Stomach smooth muscle (tissue), 2 donors: Measurements from ENCODE around the gene PAQR7.

Source experiments
- H3K27ac ChIP-seq: one replicate; pipeline ENCODE4 v1.7.0; 2013; ENCODE audit warnings: mild to moderate bottlenecking, low read length, inconsistent platforms
- H3K27me3 ChIP-seq, 2 donors: one replicate each; pipeline ENCODE4 v1.7.0; 2013; ENCODE audit warnings: low read length in 2 of 2; ENCODE audit not compliant: insufficient read depth in 2 of 2, control insufficient read depth in 1 of 2
- H3K36me3 ChIP-seq, 2 donors: one replicate each; pipeline ENCODE4 v1.7.0; 2013; ENCODE audit warnings: low read length in 2 of 2; ENCODE audit not compliant: control insufficient read depth in 2 of 2, insufficient read depth in 2 of 2
- H3K4me1 ChIP-seq: one replicate; pipeline ENCODE4 v1.7.0; 2013; ENCODE audit warnings: low read length; ENCODE audit not compliant: control insufficient read depth, insufficient read depth
- H3K4me3 ChIP-seq, 2 donors: one replicate each; pipeline ENCODE4 v1.7.0; 2013; ENCODE audit warnings: low read length in 2 of 2
- H3K9ac ChIP-seq, 2 donors: one replicate each; pipeline ENCODE4 v1.7.0; 2013; ENCODE audit warnings: low read length in 2 of 2, mild to moderate bottlenecking in 1 of 2
- H3K9me3 ChIP-seq, 2 donors: one replicate each; pipeline ENCODE4 v1.7.0; 2013; ENCODE audit warnings: low read length in 2 of 2; ENCODE audit not compliant: control insufficient read depth in 2 of 2
- donor health status: healthy.
- donor health status: Pancreatic carcinoma.

The PAQR7 gene

DNA sequence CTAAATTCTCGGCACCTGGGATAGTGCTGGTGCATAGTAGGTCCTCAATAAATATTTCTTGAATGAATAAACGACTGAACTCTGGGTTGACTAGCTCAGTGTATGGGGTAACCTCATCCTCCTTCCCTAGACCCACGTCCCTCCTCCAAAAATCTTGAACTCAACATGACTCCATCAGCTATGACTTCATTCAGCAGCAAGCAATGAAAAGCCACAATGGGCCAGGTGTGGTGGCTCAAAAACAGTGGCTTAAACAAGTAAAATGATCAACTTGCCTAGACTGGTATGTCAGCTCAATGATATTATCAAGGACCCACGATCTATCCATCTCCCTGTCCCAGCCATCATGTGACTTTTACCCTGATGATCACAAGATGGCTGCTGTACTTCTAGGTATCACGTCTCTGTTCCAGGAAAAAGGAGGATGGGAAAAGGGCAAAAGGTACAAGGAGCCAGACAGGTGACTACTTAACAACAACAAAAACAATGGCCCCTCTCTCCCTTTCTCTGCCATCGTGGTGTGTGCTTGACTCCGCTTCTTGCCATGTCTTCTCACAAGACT is 13.0 kb upstream of the PAQR7 start:
- Histone ChIP-seq H3K27me3 (no peaks in the 10 kb centered on the region), H3K36me3 (no peaks in the 10 kb centered on the region), H3K27ac (no peak overlapping the region), H3K4me1 (peaks cover 10% of the 10 kb centered on the region), H3K9me3 (no peaks in the 10 kb centered on the region), H3K4me3 (no peak overlapping the region), H3K9ac (no peak overlapping the region)

DNA sequence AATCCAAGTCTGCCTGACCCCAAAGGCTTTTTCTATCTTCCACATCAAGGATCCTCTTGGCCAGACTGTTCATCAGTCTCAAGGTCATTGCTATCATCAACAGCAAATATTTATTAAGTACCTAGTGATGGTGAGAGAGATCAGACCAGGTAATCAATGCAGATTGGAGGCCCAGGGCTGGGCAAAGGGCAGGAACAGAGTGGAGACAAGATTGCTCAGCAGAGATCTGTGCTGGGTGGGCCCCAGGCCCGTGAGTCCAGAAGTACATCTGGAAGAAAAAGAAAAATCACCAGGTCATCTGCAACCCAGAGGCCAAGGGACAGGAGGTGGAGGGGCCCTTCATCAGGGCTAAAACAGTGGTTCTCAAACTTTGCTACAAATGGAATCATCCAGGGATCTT is 10.1 kb upstream of the PAQR7 start:
- Histone ChIP-seq H3K27ac (no peak overlapping the region), H3K4me1 (no peaks in the 10 kb centered on the region), H3K4me3 (no peak overlapping the region), H3K36me3 (no peaks in the 10 kb centered on the region), H3K9me3 (no peaks in the 10 kb centered on the region), H3K9ac (no peak overlapping the region), H3K27me3 (no peaks in the 10 kb centered on the region)

DNA sequence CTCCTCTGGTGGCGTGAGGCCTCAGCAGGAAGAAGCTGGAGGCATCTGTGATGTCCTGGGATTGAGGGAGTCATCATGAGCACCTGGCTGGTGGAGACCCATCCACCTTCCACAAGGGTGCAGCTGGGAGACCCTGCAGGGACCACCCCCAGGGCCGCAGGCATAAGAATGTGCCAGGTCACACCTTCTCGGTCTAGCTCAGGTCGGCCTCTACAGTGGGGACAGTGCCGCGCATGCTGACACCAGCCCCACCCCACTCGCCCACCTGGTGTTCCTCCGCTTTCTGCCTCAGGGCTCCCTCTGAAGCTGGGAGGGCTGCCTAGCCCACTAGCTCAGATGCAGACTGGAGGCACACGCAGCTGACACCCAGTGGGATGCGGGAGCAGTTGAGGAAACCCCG is 5.8 kb upstream of the PAQR7 start:
- Histone ChIP-seq H3K9ac (no peak overlapping the region), H3K27ac (no peak overlapping the region), H3K27me3 (no peaks in the 10 kb centered on the region), H3K9me3 (no peaks in the 10 kb centered on the region), H3K4me3 (no peak overlapping the region), H3K4me1 (peaks cover under 1% of the 10 kb centered on the region), H3K36me3 (no peaks in the 10 kb centered on the region)

- Histone ChIP-seq H3K4me3 (no peak overlapping the region), H3K4me1 (peaks cover 5% of the 10 kb centered on the region), H3K27ac (no peak overlapping the region), H3K27me3 (no peaks in the 10 kb centered on the region), H3K36me3 (no peaks in the 10 kb centered on the region), H3K9me3 (no peaks in the 10 kb centered on the region), H3K9ac (no peak overlapping the region)
These were observed 5.0 kb upstream of the PAQR7 start for GRCh38 chr1:25880518-25880917.

GRCh38 chr1:25879675-25880074 is 4.2 kb upstream of the PAQR7 start:
- H3K4me3 ChIP-seq = no peak overlapping the region
- H3K36me3 ChIP-seq = no peaks in the 10 kb centered on the region
- peaks cover 10% of the 10 kb centered on the region for H3K4me1 ChIP-seq
- H3K9me3 ChIP-seq = no peaks in the 10 kb centered on the region
- H3K27ac ChIP-seq = no peak overlapping the region
- H3K9ac ChIP-seq = no peak overlapping the region
- H3K27me3 ChIP-seq = no peaks in the 10 kb centered on the region

GRCh38 chr1:25878690-25879089 is 3.2 kb upstream of the PAQR7 start:
- no peak overlapping the region for H3K27ac ChIP-seq
- no peak overlapping the region for H3K9ac ChIP-seq
- H3K27me3 ChIP-seq = no peaks in the 10 kb centered on the region
- no peaks in the 10 kb centered on the region for H3K36me3 ChIP-seq
- H3K4me1 ChIP-seq = peaks cover 17% of the 10 kb centered on the region
- no peak overlapping the region for H3K4me3 ChIP-seq
- no peaks in the 10 kb centered on the region for H3K9me3 ChIP-seq

GRCh38 chr1:25877155-25877554 is 1.6 kb upstream of the PAQR7 start:
- Histone ChIP-seq H3K9me3 (no peaks in the 10 kb centered on the region), H3K36me3 (no peaks in the 10 kb centered on the region), H3K27ac (no peak overlapping the region), H3K4me3 (no peak overlapping the region), H3K4me1 (peaks cover 20% of the 10 kb centered on the region), H3K27me3 (no peaks in the 10 kb centered on the region), H3K9ac (no peak overlapping the region)

GRCh38 chr1:25876693-25877077 is 1.2 kb upstream of the PAQR7 start:
- H3K9me3 ChIP-seq = no peaks in the 10 kb centered on the region
- no peaks in the 10 kb centered on the region for H3K36me3 ChIP-seq
- H3K9ac ChIP-seq = peak overlapping the region in 1 of 2 donors; percentile 59
- H3K4me1 ChIP-seq = peaks cover 24% of the 10 kb centered on the region
- H3K27me3 ChIP-seq = no peaks in the 10 kb centered on the region
- H3K4me3 ChIP-seq = no peak overlapping the region
- no peak overlapping the region for H3K27ac ChIP-seq

GRCh38 chr1:25875856-25876692 is 566 bp upstream of the PAQR7 start:
- Histone ChIP-seq H3K9me3 (no peaks in the 10 kb centered on the region), H3K27ac (peak overlapping the region; percentile 69), H3K9ac (peak overlapping the region; percentile 58 to 59), H3K4me1 (peaks cover 31% of the 10 kb centered on the region), H3K27me3 (no peaks in the 10 kb centered on the region), H3K4me3 (peak overlapping the region; percentile 31 to 77), H3K36me3 (no peaks in the 10 kb centered on the region)

GRCh38 chr1:25874635-25875153 is 814 bp downstream of the PAQR7 start:
- H3K4me3 ChIP-seq = peak overlapping the region; percentile 64 to 77
- peak overlapping the region; percentile 53 for H3K27ac ChIP-seq
- peak overlapping the region; percentile 80 to 81 for H3K9ac ChIP-seq
- no peaks in the 10 kb centered on the region for H3K9me3 ChIP-seq
- peaks cover 32% of the 10 kb centered on the region for H3K4me1 ChIP-seq
- peaks cover 0 to 3% of the 10 kb centered on the region in 2 donors for H3K36me3 ChIP-seq
- H3K27me3 ChIP-seq = no peaks in the 10 kb centered on the region

- peak overlapping the region; percentile 80 to 81 for H3K9ac ChIP-seq
- peak overlapping the region; percentile 64 to 77 for H3K4me3 ChIP-seq
- peak overlapping the region; percentile 53 for H3K27ac ChIP-seq
- peaks cover 0 to 4% of the 10 kb centered on the region in 2 donors for H3K36me3 ChIP-seq
- H3K27me3 ChIP-seq = no peaks in the 10 kb centered on the region
- H3K4me1 ChIP-seq = peaks cover 32% of the 10 kb centered on the region
- no peaks in the 10 kb centered on the region for H3K9me3 ChIP-seq
These were observed 1.3 kb downstream of the PAQR7 start for GRCh38 chr1:25874209-25874608.
